ENCODE results near the gene TRPV2. TPM values are rescaled to one million over a fixed set of nuclear protein-coding genes. Genes with fewer than 3 reads are reported as not detected.

Gene TRPV2
- total and polyA plus RNA-seq, 2 of the 4 experiments (the other 2 are of a cell fraction) = 30.8 to 32.8 TPM

DNA sequence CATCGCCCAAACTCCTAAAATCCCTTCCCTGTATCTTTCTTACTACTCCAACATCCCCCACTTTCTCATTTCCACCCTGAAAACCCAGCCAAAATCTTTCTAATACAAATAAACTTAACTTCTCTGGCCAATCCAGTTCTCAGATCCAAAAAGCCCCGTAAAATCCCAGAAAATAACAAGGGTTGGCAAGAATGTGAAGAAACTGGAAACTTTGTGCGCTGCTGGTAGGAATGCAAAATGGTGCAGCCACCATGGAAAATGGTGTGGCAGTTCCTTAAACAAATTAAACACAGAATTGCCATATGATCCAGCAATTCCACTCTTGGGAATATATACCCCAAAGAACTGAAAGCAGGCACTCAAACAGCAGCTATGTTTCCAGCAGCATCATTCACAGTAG is 52.5 kb downstream of the TRPV2 start:
- no peaks in the 10 kb centered on the region for H3K36me3 ChIP-seq (ENCODE audit: control insufficient read depth, insufficient read depth, low read length)
- H3K9ac ChIP-seq (ENCODE audit: low read depth, low read length) = no peak overlapping the region
- no peak overlapping the region for H3K14ac ChIP-seq (replicated peaks; ENCODE audit: low read depth, low read length)
- H3K4me1 ChIP-seq (ENCODE audit: control insufficient read depth, insufficient read depth, low read length) = peaks cover 9% of the 10 kb centered on the region
- H3K9me3 ChIP-seq (ENCODE audit: control insufficient read depth, insufficient read depth, low read length) = no peaks in the 10 kb centered on the region
- ATAC-seq (ENCODE audit: low read depth) (no peak), DNase-seq (no peak)
- no peak overlapping the region for H3K4me3 ChIP-seq (ENCODE audit: insufficient read depth, low read depth, low read length)
- H2AFZ ChIP-seq (replicated peaks; ENCODE audit: low read length, poor library complexity) = no peak overlapping the region
- no peak overlapping the region for H2BK15ac ChIP-seq (ENCODE audit: low read depth, low read length)
- H2AK9ac ChIP-seq (replicated peaks; ENCODE audit: low read depth, low read length, poor library complexity) = no peak overlapping the region
- no peak overlapping the region for H3K23ac ChIP-seq (ENCODE audit: low read depth, low read length)
- no peak overlapping the region for H2BK120ac ChIP-seq (ENCODE audit: low read depth, low read length)
- in situ Hi-C loops (cut with MboI; ENCODE audit: low sequenced_read_pairs) = loop anchor here (5.0 kb wide), 1 partner anchor 49 kb away; no protein-coding TSS in a partner anchor
- H3K27ac ChIP-seq (ENCODE audit: insufficient read depth, low read length) = no peak overlapping the region
- H3K18ac ChIP-seq (ENCODE audit: low read depth, low read length) = no peak overlapping the region
- CTCF ChIA-PET = no interaction called here
- H3K79me1 ChIP-seq (ENCODE audit: low read depth in 1 of 2, low read length in 2 of 2) = no peaks in the 10 kb centered on the region
- no peak overlapping the region for H3K4ac ChIP-seq (ENCODE audit: low read depth, low read length)
- dilution Hi-C loops (cut with HindIII; ENCODE audit: low sequenced_read_pairs, unreplicated experiment) = no loop called here
- no peaks in the 10 kb centered on the region for H3K27me3 ChIP-seq (ENCODE audit: control insufficient read depth, insufficient read depth, low read length)
- peaks cover 7% of the 10 kb centered on the region; the same call in 1 of the 2 replicates for H3K9me1 ChIP-seq (ENCODE audit: insufficient read depth, low read length)
- H4K20me1 ChIP-seq (ENCODE audit: insufficient read depth, low read length) = peaks cover 3% of the 10 kb centered on the region
- H3K56ac ChIP-seq (ENCODE audit: extremely low read depth, insufficient read depth, low read length) = no peak overlapping the region
- BruUV-seq (replicated peaks) = no TSS peak
- no peak overlapping the region for H2BK5ac ChIP-seq (ENCODE audit: low read depth, low read length, poor library complexity, severe bottlenecking)
- WGBS, 2 experiments (ENCODE audit: extremely low coverage in 2 of 2, insufficient read length in 1 of 2) = 83% methylated on average over 1 of the region's 3 CpGs; no CpG with 5 or more reads in 1 of the 2 experiments
- POLR2A ChIA-PET (ENCODE audit: unreplicated experiment) = no interaction called here
- no peak overlapping the region for H3K4me2 ChIP-seq (ENCODE audit: low read depth, low read length)
- no peak overlapping the region for H4K8ac ChIP-seq (ENCODE audit: low read depth in 2 of 2, low read length in 2 of 2)
- no peak overlapping the region for H4K5ac ChIP-seq (ENCODE audit: low read depth, low read length)
- no peak overlapping the region for H2AK5ac ChIP-seq (ENCODE audit: low read depth, low read length)
- intact Hi-C loops (cut with micrococcal nuclease) = no loop called here
- TF ChIP-seq CHD1 (IDR thresholded peaks at IDR 0.05; ENCODE audit: low read depth, low read length) (no peak), RAD21 (IDR thresholded peaks at IDR 0.05; ENCODE audit: low read length) (no peak), MAZ (IDR thresholded peaks at IDR 0.05; ENCODE audit: borderline replicate concordance, low read depth, low read length) (no peak), SMC3 (IDR thresholded peaks at IDR 0.05; ENCODE audit: low read depth, low read length) (no peak), MXI1 (IDR thresholded peaks at IDR 0.05; ENCODE audit: borderline replicate concordance, low read depth, low read length) (no peak), FOS (IDR thresholded peaks at IDR 0.05; ENCODE audit: low read depth, low read length) (no peak), POLR2A (IDR thresholded peaks at IDR 0.05; ENCODE audit: low read depth, low read length) (no peak), BHLHE40 (IDR thresholded peaks at IDR 0.05; ENCODE audit: low read depth, low read length) (no peak), RFX5 (IDR thresholded peaks at IDR 0.05; ENCODE audit: low read depth, low read length) (no peak)
- TF ChIP-seq, protein P1, sequence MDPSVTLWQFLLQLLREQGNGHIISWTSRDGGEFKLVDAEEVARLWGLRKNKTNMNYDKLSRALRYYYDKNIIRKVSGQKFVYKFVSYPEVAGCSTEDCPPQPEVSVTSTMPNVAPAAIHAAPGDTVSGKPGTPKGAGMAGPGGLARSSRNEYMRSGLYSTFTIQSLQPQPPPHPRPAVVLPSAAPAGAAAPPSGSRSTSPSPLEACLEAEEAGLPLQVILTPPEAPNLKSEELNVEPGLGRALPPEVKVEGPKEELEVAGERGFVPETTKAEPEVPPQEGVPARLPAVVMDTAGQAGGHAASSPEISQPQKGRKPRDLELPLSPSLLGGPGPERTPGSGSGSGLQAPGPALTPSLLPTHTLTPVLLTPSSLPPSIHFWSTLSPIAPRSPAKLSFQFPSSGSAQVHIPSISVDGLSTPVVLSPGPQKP (IDR thresholded peaks at IDR 0.05; ENCODE audit: borderline replicate concordance, low read depth, low read length) = no peak
- TF ChIP-seq, protein P2, sequence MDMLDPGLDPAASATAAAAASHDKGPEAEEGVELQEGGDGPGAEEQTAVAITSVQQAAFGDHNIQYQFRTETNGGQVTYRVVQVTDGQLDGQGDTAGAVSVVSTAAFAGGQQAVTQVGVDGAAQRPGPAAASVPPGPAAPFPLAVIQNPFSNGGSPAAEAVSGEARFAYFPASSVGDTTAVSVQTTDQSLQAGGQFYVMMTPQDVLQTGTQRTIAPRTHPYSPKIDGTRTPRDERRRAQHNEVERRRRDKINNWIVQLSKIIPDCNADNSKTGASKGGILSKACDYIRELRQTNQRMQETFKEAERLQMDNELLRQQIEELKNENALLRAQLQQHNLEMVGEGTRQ (IDR thresholded peaks at IDR 0.05; ENCODE audit: low read depth, low read length) = no peak
- TF ChIP-seq, protein P3, sequence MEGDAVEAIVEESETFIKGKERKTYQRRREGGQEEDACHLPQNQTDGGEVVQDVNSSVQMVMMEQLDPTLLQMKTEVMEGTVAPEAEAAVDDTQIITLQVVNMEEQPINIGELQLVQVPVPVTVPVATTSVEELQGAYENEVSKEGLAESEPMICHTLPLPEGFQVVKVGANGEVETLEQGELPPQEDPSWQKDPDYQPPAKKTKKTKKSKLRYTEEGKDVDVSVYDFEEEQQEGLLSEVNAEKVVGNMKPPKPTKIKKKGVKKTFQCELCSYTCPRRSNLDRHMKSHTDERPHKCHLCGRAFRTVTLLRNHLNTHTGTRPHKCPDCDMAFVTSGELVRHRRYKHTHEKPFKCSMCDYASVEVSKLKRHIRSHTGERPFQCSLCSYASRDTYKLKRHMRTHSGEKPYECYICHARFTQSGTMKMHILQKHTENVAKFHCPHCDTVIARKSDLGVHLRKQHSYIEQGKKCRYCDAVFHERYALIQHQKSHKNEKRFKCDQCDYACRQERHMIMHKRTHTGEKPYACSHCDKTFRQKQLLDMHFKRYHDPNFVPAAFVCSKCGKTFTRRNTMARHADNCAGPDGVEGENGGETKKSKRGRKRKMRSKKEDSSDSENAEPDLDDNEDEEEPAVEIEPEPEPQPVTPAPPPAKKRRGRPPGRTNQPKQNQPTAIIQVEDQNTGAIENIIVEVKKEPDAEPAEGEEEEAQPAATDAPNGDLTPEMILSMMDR (conservative IDR thresholded peaks at IDR 0.05; ENCODE audit: low read depth, low read length) = no peak
- H4K91ac ChIP-seq (ENCODE audit: insufficient read depth, low read depth, low read length) = no peak overlapping the region
- no peak overlapping the region for H2BK20ac ChIP-seq (ENCODE audit: low read depth, low read length)

Measured in IMR-90 (cell line).